Mesothelial cell of epicardium (in vitro differentiated cells): ENCODE data around the gene KLHL25. TPM values are rescaled to one million over a fixed set of nuclear protein-coding genes. Genes with fewer than 3 reads are reported as not detected.
"Not testable (repeated sequence)": the region's sequence is repeated elsewhere in the genome, so short reads cannot be mapped to it uniquely, and the experiment has no call there.

ENCODE experiments used
- DNase-seq, 2 experiments: peaks; one replicate each; pipeline ENCODE4 v3.0.0; 2021; ENCODE audit warnings: low spot score in 2 of 2; ENCODE audit not compliant: unreplicated experiment in 2 of 2
- H3K27ac Mint-ChIP-seq: 2 replicates; pipeline ENCODE4 v1.8.0; 2021; ENCODE audit warnings: mixed read lengths
- H3K27me3 Mint-ChIP-seq: 2 replicates; pipeline ENCODE4 v1.8.0; 2021; ENCODE audit warnings: low read depth, mixed read lengths
- H3K36me3 Mint-ChIP-seq: 2 replicates; pipeline ENCODE4 v1.8.0; 2021; ENCODE audit warnings: mixed read lengths
- H3K4me1 Mint-ChIP-seq: 2 replicates; pipeline ENCODE4 v1.8.0; 2021; ENCODE audit warnings: mixed read lengths
- H3K4me3 Mint-ChIP-seq: 2 replicates; pipeline ENCODE4 v1.8.0; 2021; ENCODE audit warnings: mild to moderate bottlenecking, moderate library complexity, mixed read lengths
- H3K9me3 Mint-ChIP-seq: 2 replicates; pipeline ENCODE4 v1.8.0; 2021; ENCODE audit warnings: mixed read lengths
- CTCF ChIP-seq: fragments of 200-600 bp; sonication (generic); IDR thresholded peaks from one replicate; pipeline ENCODE4 v1.5.0; 2021; ENCODE audit warnings: antibody characterized with exemption; ENCODE audit not compliant: unreplicated experiment
- total RNA-seq: library from RNA; stranded (reverse); gene quantifications from 3 replicates; pipeline ENCODE4 v1.2.1, GENCODE V29; 2021

The KLHL25 gene
- total RNA-seq, 1 donor from 2014 or later, result 8.0 TPM

- no peak for DNase-seq
- no peak overlapping the region for H3K4me3 Mint-ChIP-seq
- H3K9me3 Mint-ChIP-seq, result peaks cover 7% of the 10 kb centered on the region
- H3K4me1 Mint-ChIP-seq, result no peaks in the 10 kb centered on the region
- TF ChIP-seq CTCF, result no peak
- no peaks in the 10 kb centered on the region for H3K36me3 Mint-ChIP-seq
- H3K27ac Mint-ChIP-seq, result no peak overlapping the region
- no peaks in the 10 kb centered on the region for H3K27me3 Mint-ChIP-seq
These were observed 9.9 kb upstream of the KLHL25 start for GRCh38 chr15:85804481-85805170.

- H3K27me3 Mint-ChIP-seq, DNase-seq, H3K27ac Mint-ChIP-seq, H3K4me3 Mint-ChIP-seq, H3K36me3 Mint-ChIP-seq, H3K4me1 Mint-ChIP-seq, H3K9me3 Mint-ChIP-seq: not testable (repeated sequence)
These were observed 7.9 kb upstream of the KLHL25 start for GRCh38 chr15:85802617-85803016.

GRCh38 chr15:85800478-85801123 is 5.9 kb upstream of the KLHL25 start:
- DNase-seq, result no peak
- no peak for TF ChIP-seq CTCF
- Mint-ChIP-seq H3K4me3 (no peak overlapping the region), H3K9me3 (no peaks in the 10 kb centered on the region), H3K36me3 (no peaks in the 10 kb centered on the region), H3K4me1 (peaks cover under 1% of the 10 kb centered on the region), H3K27ac (no peak overlapping the region), H3K27me3 (peaks cover 2% of the 10 kb centered on the region)

GRCh38 chr15:85796371-85796770 is 1.6 kb upstream of the KLHL25 start:
- H3K36me3 Mint-ChIP-seq, result not testable (repeated sequence)

GRCh38 chr15:85795337-85796305 is 896 bp upstream of the KLHL25 start:
- peaks cover under 1% of the 10 kb centered on the region for H3K36me3 Mint-ChIP-seq
- peak overlapping the region; percentile 51 for H3K4me3 Mint-ChIP-seq
- no peak for TF ChIP-seq CTCF
- no peak overlapping the region for H3K27ac Mint-ChIP-seq
- no peaks in the 10 kb centered on the region for H3K9me3 Mint-ChIP-seq
- DNase-seq, result no peak
- peaks cover 20% of the 10 kb centered on the region for H3K4me1 Mint-ChIP-seq
- H3K27me3 Mint-ChIP-seq, result peaks cover 2% of the 10 kb centered on the region

More at GRCh38 chr15:85796371-85796770, 1.6 kb upstream of the KLHL25 start:
- not testable (repeated sequence) for H3K27me3 Mint-ChIP-seq, DNase-seq, H3K27ac Mint-ChIP-seq, H3K9me3 Mint-ChIP-seq, H3K4me3 Mint-ChIP-seq
- peaks cover 20% of the 10 kb centered on the region for H3K4me1 Mint-ChIP-seq

GRCh38 chr15:85793641-85794597 is 806 bp downstream of the KLHL25 start:
- TF ChIP-seq CTCF, result no peak
- Mint-ChIP-seq H3K36me3 (peaks cover 2% of the 10 kb centered on the region), H3K4me1 (peaks cover 29% of the 10 kb centered on the region), H3K27me3 (peaks cover 2% of the 10 kb centered on the region), H3K27ac (peak overlapping the region; percentile 56), H3K9me3 (no peaks in the 10 kb centered on the region), H3K4me3 (peak overlapping the region; percentile 86)
- peak in 1 of 2 experiments; percentile 61 for DNase-seq
